ENCODE measurements around the gene TRPC4AP.

GRCh38 chr20:34993941-34994508, 98.6 kb downstream of the TRPC4AP start:
- TF ChIP-seq EP300 (IDR thresholded peaks at IDR 0.05) (no peak), POLR2A (IDR thresholded peaks at IDR 0.05) (no peak)
